Medulla oblongata (tissue), 1 donor: Measurements from ENCODE around the gene CTSD.

Source experiments
- DNase-seq: peaks from one replicate; pipeline ENCODE4 v3.0.0-alpha.2; 2015; ENCODE audit errors: extremely low spot score

Gene CTSD

GRCh38 chr11:1744891-1745700, 18.6 kb downstream of the CTSD start:
- DNase-seq, result peak; percentile 41

DNA sequence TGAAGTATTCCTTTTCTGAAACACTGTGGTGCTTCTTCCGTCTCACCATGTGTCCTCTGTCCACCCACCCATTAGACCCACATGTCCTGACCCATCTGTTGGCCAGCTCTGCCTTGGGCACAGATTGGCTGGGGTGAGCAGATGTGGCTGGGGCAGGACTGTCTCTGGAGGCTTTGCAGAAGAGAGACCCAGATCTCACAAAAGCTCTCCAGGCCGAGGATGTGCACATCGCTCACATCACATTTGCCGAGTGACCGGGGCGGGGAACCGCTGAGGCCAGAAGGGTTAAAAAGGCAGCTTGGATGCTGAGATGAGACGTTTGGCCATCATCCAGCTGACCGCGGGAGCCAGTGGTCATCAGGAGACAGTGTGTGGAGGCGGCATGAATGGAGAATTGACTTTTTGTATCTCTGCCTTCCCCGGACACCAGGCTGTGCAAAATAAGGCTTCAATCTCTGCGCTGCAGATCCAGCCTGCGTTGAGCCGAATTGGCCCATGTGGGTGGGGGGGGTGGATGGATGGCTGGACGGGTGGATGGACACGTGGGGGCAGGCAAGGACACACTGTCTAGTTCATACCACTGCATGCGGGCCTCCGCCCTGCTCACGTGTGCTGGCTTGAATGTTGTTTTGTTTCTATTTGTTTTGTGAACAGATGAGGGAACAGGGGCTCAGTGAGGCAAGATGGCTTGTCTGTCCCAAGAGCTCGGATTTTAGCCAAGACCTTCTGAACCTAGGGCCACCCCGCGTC, 19.4 kb downstream of the CTSD start:
- peak; percentile 77 for DNase-seq

GRCh38 chr11:1743585-1744136, 20.1 kb downstream of the CTSD start:
- no peak for DNase-seq

DNA sequence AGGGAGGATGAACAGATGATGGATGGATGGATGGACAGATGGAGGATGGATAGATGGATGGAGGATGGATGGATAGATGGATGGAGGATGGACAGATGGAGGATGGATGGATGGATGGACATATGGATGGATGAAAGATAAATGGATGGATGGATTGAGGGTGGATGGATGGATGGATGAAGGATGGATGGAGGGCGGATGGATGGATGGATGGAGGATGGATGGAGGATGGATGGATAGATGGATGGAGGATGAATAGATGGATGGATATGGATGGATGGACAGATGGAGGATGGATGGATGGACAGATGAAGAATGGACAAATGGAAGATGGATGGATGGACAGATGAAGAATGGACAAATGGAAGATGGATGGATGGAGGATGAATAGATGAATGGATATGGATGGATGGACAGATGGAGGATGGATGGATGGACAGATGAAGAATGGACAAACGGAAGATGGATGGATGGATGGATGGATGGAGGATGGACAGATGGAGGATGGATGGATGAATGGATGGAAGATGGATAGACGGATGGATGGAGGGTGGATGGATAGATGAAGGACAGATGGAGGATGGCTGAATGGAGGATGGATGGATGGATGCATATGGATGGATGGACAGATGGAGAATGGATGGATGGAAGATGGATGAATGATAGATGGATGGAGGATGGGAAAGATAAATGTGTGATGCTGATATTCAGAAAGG, 20.7 kb downstream of the CTSD start:
- no peak for DNase-seq

DNA sequence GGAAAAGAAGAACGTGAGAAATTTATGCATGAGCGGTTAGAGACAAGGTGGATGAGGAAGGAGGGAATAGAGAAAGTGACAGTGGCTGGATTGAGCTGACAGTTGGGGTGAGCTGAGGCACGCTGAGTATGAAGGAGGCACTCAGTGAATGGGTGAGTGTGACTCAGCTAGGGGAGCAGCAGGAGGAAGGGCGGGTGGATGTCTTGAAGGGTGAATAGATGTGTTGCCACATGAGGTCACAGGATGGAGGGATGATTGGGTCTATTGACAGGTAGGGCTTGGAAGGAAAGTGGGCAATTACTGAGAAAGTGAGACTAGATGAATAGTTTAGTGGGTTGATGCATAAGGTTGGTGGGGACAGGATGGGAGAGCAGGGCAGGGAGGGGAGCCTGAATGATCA, 21.4 kb downstream of the CTSD start:
- no peak for DNase-seq

GRCh38 chr11:1741741-1742140, 22.0 kb downstream of the CTSD start:
- DNase-seq, result no peak

DNA sequence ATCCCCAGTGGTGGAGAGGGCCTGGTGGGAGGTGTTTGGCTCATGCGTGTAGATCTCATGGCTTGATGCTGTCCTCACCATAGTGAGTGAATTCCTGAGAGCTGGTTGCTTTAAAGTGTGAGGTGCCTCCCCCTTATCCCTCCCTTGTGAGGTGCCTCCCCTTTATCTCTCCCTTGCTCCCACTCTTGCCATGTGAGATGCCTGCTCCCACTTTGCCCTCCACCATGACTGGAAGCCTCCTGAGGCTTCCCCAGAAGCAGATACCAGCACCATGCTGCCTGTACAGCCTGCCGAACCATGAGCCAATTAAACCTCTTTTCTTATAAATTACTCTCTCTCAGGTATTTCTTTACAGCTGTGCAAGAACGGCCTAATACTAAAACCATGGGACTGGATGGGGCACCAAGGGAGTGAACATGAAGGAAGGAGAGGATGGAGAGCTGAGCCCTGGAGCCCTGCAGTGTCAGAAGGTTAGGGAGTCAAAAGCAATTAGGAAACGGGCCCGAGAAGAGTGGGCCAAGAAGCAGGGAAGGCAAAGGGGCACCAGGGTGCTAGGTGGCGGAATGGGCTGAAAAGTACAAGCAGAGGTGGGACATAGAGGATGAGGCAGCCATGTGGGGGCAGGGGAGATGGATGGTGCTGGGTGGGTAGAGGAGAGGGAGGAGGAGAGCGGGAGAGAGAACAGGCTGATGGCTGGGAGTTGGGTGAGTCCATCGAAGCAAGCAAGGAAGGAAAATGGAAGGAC, 22.8 kb downstream of the CTSD start:
- no peak for DNase-seq

DNA sequence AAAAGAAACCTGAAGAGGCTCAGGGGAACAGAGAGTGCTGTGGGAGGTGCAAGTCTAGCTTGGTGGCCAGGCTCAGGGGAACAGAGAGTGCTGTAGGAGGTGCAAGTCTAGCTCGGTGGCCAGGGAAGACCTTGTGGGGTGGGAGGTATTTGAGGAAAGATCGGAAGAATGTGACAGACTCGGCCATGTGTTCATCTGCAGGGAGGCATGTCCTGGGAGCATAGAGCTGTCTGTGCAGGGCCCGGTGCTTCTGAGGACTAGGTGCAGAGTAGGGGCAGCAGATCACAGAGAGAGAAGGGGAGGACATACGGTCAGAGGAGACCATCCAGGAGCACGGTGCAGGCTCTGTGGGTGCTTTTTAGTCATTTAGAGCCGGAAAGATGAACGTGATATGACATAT, 24.2 kb downstream of the CTSD start:
- no peak for DNase-seq

DNA sequence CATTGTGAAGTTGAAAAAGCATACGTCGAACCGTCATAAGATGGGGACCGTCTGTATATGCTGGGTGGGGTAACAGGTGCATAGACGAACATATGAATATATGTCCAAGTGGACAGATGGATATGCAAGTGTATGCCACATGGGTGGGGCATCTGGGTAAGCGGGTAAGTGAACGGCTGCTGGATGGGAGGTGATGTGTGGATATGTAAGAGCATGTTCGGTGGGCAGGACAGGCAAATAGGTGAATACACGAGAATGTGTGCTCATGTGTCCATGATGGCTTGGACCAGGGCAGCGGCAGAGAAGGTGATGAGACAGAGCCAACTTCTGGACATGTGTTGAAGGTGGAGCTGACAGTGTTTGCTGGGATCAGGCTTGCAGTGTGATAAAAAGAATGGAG, 25.3 kb downstream of the CTSD start:
- DNase-seq, result no peak

- DNase-seq, result no peak
These were observed 26.5 kb downstream of the CTSD start for GRCh38 chr11:1737080-1737757.

GRCh38 chr11:1736447-1736992, 27.2 kb downstream of the CTSD start:
- DNase-seq, result no peak

DNA sequence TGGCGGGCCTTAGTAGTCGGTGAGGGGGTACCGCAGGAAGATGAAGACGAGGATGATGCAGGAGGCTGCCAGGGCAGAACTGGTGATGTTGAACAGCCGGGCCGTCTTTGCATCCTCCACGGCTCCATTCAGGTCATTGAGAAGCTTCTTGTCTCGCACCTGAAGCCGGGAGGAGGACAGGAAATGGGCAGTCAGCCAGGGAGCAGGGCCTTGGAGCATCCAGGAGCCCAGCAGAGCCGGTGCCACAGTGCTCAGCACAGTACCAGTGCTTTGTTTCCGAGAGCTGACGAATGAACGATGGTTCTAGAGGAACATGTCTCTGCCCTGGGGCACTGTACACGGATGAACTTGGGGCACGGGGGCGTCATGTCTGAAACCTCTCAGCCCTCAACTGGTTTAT, 28.5 kb downstream of the CTSD start:
- DNase-seq, result no peak

DNA sequence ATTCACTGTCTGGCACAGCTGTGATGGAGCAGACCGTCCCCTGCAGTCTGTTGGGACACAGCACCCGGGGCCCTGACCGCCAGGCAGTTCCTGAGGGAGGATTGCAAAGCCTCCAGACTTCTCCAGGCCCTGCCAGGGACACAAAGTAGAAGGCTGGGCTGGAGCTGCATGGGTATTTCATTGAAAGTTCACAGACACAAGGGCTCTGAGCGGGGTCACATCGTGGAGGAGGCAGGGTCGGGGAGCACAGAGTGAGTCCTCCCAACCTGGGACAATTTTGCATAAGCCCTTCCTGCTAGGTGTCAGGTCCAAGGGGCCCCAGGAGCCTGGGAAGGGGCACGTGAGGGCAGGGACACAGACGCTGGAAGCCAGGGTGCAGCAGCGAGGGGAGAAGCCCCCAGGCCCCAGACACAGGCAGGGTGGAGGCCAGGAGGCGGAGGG, 29.1 kb downstream of the CTSD start:
- no peak for DNase-seq

DNA sequence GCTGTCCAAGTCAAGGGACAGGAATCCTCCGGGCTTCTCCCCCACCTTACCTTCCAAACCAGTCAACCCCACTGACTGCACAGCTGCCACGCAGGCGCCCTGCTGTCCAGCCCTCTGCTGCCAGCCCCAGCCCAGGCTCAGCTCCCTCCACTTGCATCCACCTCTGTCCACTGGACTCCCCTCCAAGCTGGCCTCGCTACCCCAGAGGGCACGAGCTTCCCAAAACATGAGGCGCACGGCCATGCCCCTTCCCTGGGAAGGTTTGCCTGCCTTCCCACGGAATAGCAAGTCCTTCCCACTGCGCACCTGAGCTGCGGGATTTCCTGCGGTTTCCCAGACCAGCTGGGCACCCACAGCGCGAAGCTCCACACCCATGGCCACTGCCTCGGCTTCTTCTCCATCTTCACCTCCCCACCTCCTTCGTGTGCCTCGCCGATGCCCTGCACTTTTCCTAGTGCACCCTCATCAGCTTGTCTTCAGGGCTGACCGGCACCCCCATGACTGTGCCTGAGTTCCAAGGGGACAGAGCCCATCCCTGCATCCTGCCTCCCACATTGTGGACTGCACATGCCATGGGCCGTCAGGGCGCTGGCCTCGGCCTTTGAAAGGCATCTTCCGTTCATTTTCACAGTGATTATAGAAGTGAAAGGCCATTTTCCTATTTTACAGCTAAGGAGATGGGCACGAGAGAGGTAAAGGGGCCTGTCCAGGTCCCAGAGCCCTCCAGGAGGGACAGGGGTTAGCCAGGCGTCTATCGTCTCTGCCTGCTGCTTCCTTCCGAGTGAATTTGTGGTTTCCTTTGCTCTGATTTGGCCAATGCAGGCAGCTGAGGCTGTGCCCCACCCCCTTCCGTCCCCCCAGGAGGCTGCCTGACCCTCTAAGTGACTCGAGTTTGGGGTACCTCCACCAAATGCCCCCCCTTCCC, 29.7 kb downstream of the CTSD start:
- DNase-seq, result no peak

GRCh38 chr11:1733009-1733715, 30.6 kb downstream of the CTSD start:
- no peak for DNase-seq

GRCh38 chr11:1732418-1733008, 31.2 kb downstream of the CTSD start:
- no peak for DNase-seq

DNA sequence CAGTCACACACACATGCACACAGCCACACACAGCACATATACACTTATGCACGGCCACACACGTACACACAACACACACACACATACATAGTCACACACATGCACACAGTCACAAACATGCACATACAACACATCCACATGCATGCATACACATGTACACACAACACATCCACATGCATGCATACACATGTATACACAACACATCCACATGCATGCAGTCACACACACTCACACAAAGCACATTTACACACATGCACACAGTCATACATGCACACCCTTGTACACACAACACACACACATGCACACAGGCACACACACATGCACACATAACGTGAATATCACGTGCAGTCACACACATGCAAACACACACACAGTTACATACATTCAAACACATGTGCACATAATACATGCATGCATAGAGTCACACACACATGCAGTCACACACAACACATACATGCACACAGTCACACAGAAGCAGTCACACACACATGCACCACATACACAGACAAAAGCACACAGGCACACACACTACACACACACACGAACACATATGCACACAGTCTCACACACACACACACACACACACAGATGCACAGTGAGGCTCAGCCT, 32.2 kb downstream of the CTSD start:
- no peak for DNase-seq

DNA sequence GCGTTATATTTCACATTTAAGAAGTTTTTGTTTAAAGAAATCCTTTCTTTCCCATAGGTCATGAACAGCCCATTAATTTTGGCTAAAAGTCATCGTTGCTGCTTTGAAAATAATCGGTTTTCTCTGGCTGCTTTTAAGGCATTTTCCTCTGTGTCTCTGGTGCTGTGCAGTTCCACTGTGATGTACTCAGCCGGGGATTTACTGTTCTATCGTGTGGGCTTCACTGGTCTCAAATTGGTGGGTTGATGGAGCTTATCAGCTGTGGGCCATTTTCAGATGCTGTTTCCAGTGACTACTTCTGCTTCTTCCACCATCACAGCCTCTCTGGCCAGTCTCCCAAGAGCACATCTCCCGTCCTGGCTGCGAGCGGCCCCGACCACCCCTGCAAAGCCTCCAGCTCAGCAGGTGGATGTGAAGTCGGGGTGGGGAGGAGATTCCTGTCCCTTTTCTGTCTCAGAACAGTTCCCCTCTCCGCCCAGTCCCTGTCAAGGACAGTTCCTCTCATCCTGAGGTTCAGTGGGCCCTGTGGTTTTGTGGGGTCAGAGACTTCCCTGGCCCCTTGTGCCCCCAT, 33.6 kb downstream of the CTSD start:
- no peak for DNase-seq
